Neural cell (in vitro differentiated cells): ENCODE measurements around the gene ZDHHC17. TPM values are rescaled to one million over a fixed set of nuclear protein-coding genes. Genes with fewer than 3 reads are reported as not detected.
A peak's percentile ranks its signal among the peaks of the same experiment; 100 is the strongest.

Source experiments
- H2AFZ ChIP-seq: fragments of 200-600, 300-800 bp; sonication (generic), shearing (Covaris generic); 2 replicates; pipeline ENCODE4 v1.6.0; 2014; ENCODE audit warnings: low read depth, mild to moderate bottlenecking, antibody characterized with exemption, low read length, moderate library complexity
- H3F3A ChIP-seq: fragments of 200-600 bp; shearing (Covaris generic); 2 replicates; pipeline ENCODE4 v1.6.1; 2016; ENCODE audit warnings: mild to moderate bottlenecking, moderate library complexity, mixed read lengths, antibody characterized with exemption, low read length; ENCODE audit not compliant: insufficient read depth, poor library complexity, severe bottlenecking
- H3K27ac ChIP-seq: fragments of 200-600, 300-800 bp; sonication (generic), shearing (Covaris generic); 2 replicates; pipeline ENCODE4 v1.5.1; 2014; ENCODE audit warnings: mild to moderate bottlenecking, low read length, moderate library complexity
- H3K27me3 ChIP-seq: fragments of 300-800, 200-600 bp; sonication (generic), shearing (Covaris generic); 2 replicates; pipeline ENCODE4 v1.6.0; 2014; ENCODE audit warnings: mild to moderate bottlenecking, low read depth, low read length, moderate library complexity; ENCODE audit not compliant: insufficient read depth
- H3K36me3 ChIP-seq: fragments of 300-800, 200-600 bp; sonication (generic), shearing (Covaris generic); 2 replicates; pipeline ENCODE4 v1.5.1; 2014; ENCODE audit warnings: mild to moderate bottlenecking, antibody characterized with exemption, low read length, moderate library complexity; ENCODE audit not compliant: insufficient read depth
- H3K4me2 ChIP-seq: fragments of 300-800, 200-600 bp; sonication (generic), shearing (Covaris generic); 2 replicates; pipeline ENCODE4 v1.6.0; 2014; ENCODE audit warnings: mild to moderate bottlenecking, low read length
- H3K4me3 ChIP-seq: fragments of 300-800, 200-600 bp; sonication (generic), shearing (Covaris generic); 2 replicates; pipeline ENCODE4 v1.5.1; 2014; ENCODE audit warnings: mild to moderate bottlenecking, low read length, moderate library complexity
- H3K79me2 ChIP-seq: fragments of 200-600 bp; shearing (Covaris generic); replicated peaks from 2 replicates; pipeline ENCODE4 v1.6.0; 2014; ENCODE audit warnings: mild to moderate bottlenecking, low read length, moderate library complexity; ENCODE audit not compliant: insufficient read depth
- H3K9ac ChIP-seq: fragments of 300-800, 200-600 bp; sonication (generic), shearing (Covaris generic); 2 replicates; pipeline ENCODE4 v1.6.1; 2016; ENCODE audit warnings: mild to moderate bottlenecking, low read length, mixed read lengths
- H3K9me2 ChIP-seq: fragments of 200-600 bp; shearing (Covaris generic); 2 replicates; pipeline ENCODE4 v1.6.1; 2016; ENCODE audit warnings: mild to moderate bottlenecking, low read length, mixed read lengths; ENCODE audit not compliant: insufficient read depth
- H3K9me3 ChIP-seq: fragments of 200-600, 300-800 bp; sonication (generic), shearing (Covaris generic); 2 replicates; pipeline ENCODE4 v1.6.1; 2016; ENCODE audit warnings: mild to moderate bottlenecking, mixed run types, low read length, moderate library complexity, mixed read lengths
- H4K20me1 ChIP-seq: fragments of 200-600 bp; shearing (Covaris generic); 2 replicates; pipeline ENCODE4 v1.6.1; 2016; ENCODE audit warnings: mild to moderate bottlenecking, mixed run types; ENCODE audit not compliant: insufficient read depth
- CTCF ChIP-seq: fragments of 450-650 bp; IDR thresholded peaks from 2 replicates; pipeline ENCODE4 v1.5.1; 2014; ENCODE audit warnings: antibody characterized with exemption, mild to moderate bottlenecking, moderate library complexity; ENCODE audit not compliant: poor library complexity, severe bottlenecking
- EP300 ChIP-seq: fragments of 450-650 bp; conservative IDR thresholded peaks from 2 replicates; pipeline ENCODE4 v1.6.1; 2014; ENCODE audit warnings: antibody characterized with exemption, mild to moderate bottlenecking, moderate library complexity; ENCODE audit not compliant: poor library complexity, severe bottlenecking
- EZH2 ChIP-seq: fragments of 200-600, 300-800 bp; shearing (Covaris generic), sonication (generic); IDR thresholded peaks from 2 replicates; pipeline ENCODE4 v1.6.1; 2014; ENCODE audit warnings: antibody characterized with exemption, low read length, borderline replicate concordance, mild to moderate bottlenecking; ENCODE audit not compliant: insufficient read depth, poor library complexity, severe bottlenecking
- MXI1 ChIP-seq: fragments of 450-650 bp; conservative IDR thresholded peaks from 2 replicates; pipeline ENCODE4 v1.6.1; 2014; ENCODE audit warnings: antibody characterized with exemption, mild to moderate bottlenecking; ENCODE audit not compliant: poor library complexity, severe bottlenecking
- POLR2AphosphoS5 ChIP-seq: IDR thresholded peaks from 2 replicates; pipeline ENCODE4 v1.6.1; 2012
- RAD21 ChIP-seq: fragments of 450-650 bp; conservative IDR thresholded peaks from 2 replicates; pipeline ENCODE4 v1.6.1; 2014; ENCODE audit warnings: antibody characterized with exemption, mild to moderate bottlenecking, moderate library complexity
- SMC3 ChIP-seq: fragments of 450-650 bp; conservative IDR thresholded peaks from 2 replicates; pipeline ENCODE4 v1.6.1; 2014; ENCODE audit warnings: antibody characterized with exemption, mild to moderate bottlenecking, moderate library complexity; ENCODE audit not compliant: poor library complexity
- TAF1 ChIP-seq: IDR thresholded peaks from 2 replicates; pipeline ENCODE4 v1.6.1; 2012; ENCODE audit warnings: low read depth
- polyA plus RNA-seq: library from polyadenylated mRNA; depleted of rRNA; stranded (reverse); fragments of >200 nt; gene quantifications from 2 replicates; pipeline ENCODE4 v1.2.3, GENCODE V29; 2014
- TF ChIP-seq, protein P1 (sequence below): IDR thresholded peaks from 2 replicates; pipeline ENCODE4 v1.6.1; 2012; ENCODE audit warnings: borderline replicate concordance

The ZDHHC17 gene
- polyA plus RNA-seq, 1 donor from 2014 or later: 217 TPM

DNA sequence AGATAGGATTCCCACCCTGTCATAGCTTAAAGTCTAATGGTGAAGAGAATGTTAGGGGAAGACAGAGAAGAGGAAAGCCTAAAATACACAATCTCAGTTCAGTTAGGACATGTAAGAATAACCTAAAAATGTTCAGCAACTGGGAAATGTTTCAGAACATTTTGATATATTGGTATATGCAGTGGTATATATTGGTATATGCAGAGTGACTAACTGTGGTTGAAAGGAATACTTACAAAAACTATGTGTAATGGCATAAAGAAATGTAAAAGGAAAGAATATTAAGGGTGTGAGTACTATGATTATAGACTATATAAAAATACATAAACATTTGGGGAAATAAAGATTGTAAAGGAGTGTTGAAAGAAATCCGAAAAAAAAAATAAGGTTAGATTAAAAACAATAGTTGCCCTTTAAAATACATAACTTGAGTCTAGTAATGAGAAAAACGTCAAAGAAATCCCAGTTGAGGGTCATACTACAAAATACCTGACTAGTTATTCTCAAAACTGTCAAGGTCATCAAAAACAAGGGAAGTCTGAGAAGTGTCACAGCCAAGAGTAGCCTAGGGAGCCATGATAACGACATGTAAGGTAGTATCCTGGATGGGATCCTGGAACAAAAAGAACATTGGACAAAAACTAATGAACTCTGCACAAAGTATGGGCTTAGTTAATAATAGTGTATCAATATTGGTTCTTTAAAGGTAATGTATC lies 25.6 kb downstream of the ZDHHC17 start:
- H3K27me3 ChIP-seq: no peaks in the 10 kb centered on the region
- no peaks in the 10 kb centered on the region for H3K9me3 ChIP-seq
- peaks cover 19% of the 10 kb centered on the region for H3K79me2 ChIP-seq
- no peaks in the 10 kb centered on the region for H3F3A ChIP-seq
- no peak overlapping the region for H3K4me3 ChIP-seq
- H3K36me3 ChIP-seq: no peaks in the 10 kb centered on the region
- no peak overlapping the region for H2AFZ ChIP-seq
- H3K9ac ChIP-seq: no peak overlapping the region
- no peak overlapping the region for H3K27ac ChIP-seq
- no peak overlapping the region for H3K4me2 ChIP-seq
- no peaks in the 10 kb centered on the region for H4K20me1 ChIP-seq
- H3K9me2 ChIP-seq: no peaks in the 10 kb centered on the region
- TF ChIP-seq, protein P1, sequence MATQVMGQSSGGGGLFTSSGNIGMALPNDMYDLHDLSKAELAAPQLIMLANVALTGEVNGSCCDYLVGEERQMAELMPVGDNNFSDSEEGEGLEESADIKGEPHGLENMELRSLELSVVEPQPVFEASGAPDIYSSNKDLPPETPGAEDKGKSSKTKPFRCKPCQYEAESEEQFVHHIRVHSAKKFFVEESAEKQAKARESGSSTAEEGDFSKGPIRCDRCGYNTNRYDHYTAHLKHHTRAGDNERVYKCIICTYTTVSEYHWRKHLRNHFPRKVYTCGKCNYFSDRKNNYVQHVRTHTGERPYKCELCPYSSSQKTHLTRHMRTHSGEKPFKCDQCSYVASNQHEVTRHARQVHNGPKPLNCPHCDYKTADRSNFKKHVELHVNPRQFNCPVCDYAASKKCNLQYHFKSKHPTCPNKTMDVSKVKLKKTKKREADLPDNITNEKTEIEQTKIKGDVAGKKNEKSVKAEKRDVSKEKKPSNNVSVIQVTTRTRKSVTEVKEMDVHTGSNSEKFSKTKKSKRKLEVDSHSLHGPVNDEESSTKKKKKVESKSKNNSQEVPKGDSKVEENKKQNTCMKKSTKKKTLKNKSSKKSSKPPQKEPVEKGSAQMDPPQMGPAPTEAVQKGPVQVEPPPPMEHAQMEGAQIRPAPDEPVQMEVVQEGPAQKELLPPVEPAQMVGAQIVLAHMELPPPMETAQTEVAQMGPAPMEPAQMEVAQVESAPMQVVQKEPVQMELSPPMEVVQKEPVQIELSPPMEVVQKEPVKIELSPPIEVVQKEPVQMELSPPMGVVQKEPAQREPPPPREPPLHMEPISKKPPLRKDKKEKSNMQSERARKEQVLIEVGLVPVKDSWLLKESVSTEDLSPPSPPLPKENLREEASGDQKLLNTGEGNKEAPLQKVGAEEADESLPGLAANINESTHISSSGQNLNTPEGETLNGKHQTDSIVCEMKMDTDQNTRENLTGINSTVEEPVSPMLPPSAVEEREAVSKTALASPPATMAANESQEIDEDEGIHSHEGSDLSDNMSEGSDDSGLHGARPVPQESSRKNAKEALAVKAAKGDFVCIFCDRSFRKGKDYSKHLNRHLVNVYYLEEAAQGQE: no peak
- no peak for TF ChIP-seq EZH2
- TF ChIP-seq SMC3: no peak
- no peak for TF ChIP-seq POLR2AphosphoS5
- TF ChIP-seq CTCF: no peak
- no peak for TF ChIP-seq TAF1
- TF ChIP-seq RAD21: no peak
- TF ChIP-seq EP300: no peak
- no peak for TF ChIP-seq MXI1

- Histone ChIP-seq H3K36me3 (no peaks in the 10 kb centered on the region), H3K9me2 (no peaks in the 10 kb centered on the region), H3K4me3 (no peak overlapping the region), H3K9ac (no peak overlapping the region), H3K27ac (no peak overlapping the region), H4K20me1 (no peaks in the 10 kb centered on the region), H2AFZ (no peak overlapping the region), H3K27me3 (no peaks in the 10 kb centered on the region), H3K4me2 (no peak overlapping the region), H3K9me3 (no peaks in the 10 kb centered on the region), H3K79me2 (peaks cover 24% of the 10 kb centered on the region), H3F3A (no peaks in the 10 kb centered on the region)
- TF ChIP-seq MXI1 (no peak), EZH2 (no peak), EP300 (no peak), CTCF (peak; percentile 79), SMC3 (peak; percentile 86), POLR2AphosphoS5 (no peak), TAF1 (no peak), RAD21 (peak; percentile 84)
- TF ChIP-seq, protein P1: no peak
Observed at GRCh38 chr12:76790564-76791552, 26.9 kb downstream of the ZDHHC17 start.
